Keratinocyte (primary cell): ENCODE measurements around the gene THOC6. TPM values are rescaled to one million over a fixed set of nuclear protein-coding genes. Genes with fewer than 3 reads are reported as not detected.

ENCODE experiments used
- DNase-seq: peaks from one replicate; pipeline ENCODE4 v3.0.0-alpha.2; 2011; ENCODE audit warnings: low read depth, missing footprints, low spot score
- FAIRE-seq: peaks from 2 replicates; lab custom pipeline; 2011; peaks lifted over from hg19 to GRCh38; lab: Jason Lieb, UNC
- H2AFZ ChIP-seq: 2 replicates; pipeline ENCODE4 v1.6.0; 2012; ENCODE audit warnings: low read length, control low read depth, inconsistent platforms; ENCODE audit not compliant: control insufficient read depth
- H3K27ac ChIP-seq: 2 replicates; pipeline ENCODE4 v1.5.1; 2011; ENCODE audit warnings: low read length; ENCODE audit not compliant: control insufficient read depth, insufficient read depth
- H3K27me3 ChIP-seq: 3 replicates; pipeline ENCODE4 v1.6.0; 2011; ENCODE audit warnings: low read length; ENCODE audit not compliant: control insufficient read depth, insufficient read depth; ENCODE audit errors: extremely low read depth
- H3K36me3 ChIP-seq, 2 experiments: 2 replicates in 1 of 2; 3 replicates in 1 of 2; pipeline ENCODE4 v1.5.1; 2011; ENCODE audit warnings: low read length in 2 of 2, mild to moderate bottlenecking in 1 of 2; ENCODE audit not compliant: control insufficient read depth in 2 of 2, insufficient read depth in 2 of 2; ENCODE audit errors: extremely low read depth in 1 of 2
- H3K4me1 ChIP-seq: 3 replicates; pipeline ENCODE4 v1.5.1; 2011; ENCODE audit warnings: low read length; ENCODE audit not compliant: control insufficient read depth, insufficient read depth; ENCODE audit errors: extremely low read depth
- H3K4me2 ChIP-seq: 3 replicates; pipeline ENCODE4 v1.6.0; 2011; ENCODE audit warnings: low read depth, low read length; ENCODE audit not compliant: control insufficient read depth, insufficient read depth; ENCODE audit errors: extremely low read depth
- H3K4me3 ChIP-seq, 3 experiments: fragments of 200-600 bp in 1 of 3; sonication (generic) in 1 of 3; 2 replicates in 2 of 3; 3 replicates in 1 of 3; pipeline ENCODE4 v1.5.1; 2011 to 2016; ENCODE audit warnings: low read length in 3 of 3, mild to moderate bottlenecking in 3 of 3, control low read depth in 2 of 3, inconsistent platforms in 1 of 3, low read depth in 1 of 3, mixed read lengths in 1 of 3, mixed run types in 1 of 3, moderate library complexity in 1 of 3; ENCODE audit not compliant: control insufficient read depth in 2 of 3, insufficient read depth in 2 of 3; ENCODE audit errors: extremely low read depth in 1 of 3
- H3K79me2 ChIP-seq: 2 replicates; pipeline ENCODE4 v1.6.0; 2012; ENCODE audit warnings: low read length; ENCODE audit not compliant: control insufficient read depth, insufficient read depth
- H3K9ac ChIP-seq: 3 replicates; pipeline ENCODE4 v1.6.0; 2011; ENCODE audit warnings: low read length; ENCODE audit not compliant: control insufficient read depth, insufficient read depth; ENCODE audit errors: extremely low read depth
- H3K9me1 ChIP-seq: 3 replicates; pipeline ENCODE4 v1.6.0; 2011; ENCODE audit warnings: low read length; ENCODE audit not compliant: control insufficient read depth, insufficient read depth; ENCODE audit errors: extremely low read depth
- H3K9me3 ChIP-seq: 2 replicates; pipeline ENCODE4 v1.5.1; 2012; ENCODE audit warnings: low read depth, low read length; ENCODE audit not compliant: control insufficient read depth
- H4K20me1 ChIP-seq: 3 replicates; pipeline ENCODE4 v1.6.0; 2011; ENCODE audit warnings: low read length; ENCODE audit not compliant: control insufficient read depth, insufficient read depth; ENCODE audit errors: extremely low read depth
- CTCF ChIP-seq, 3 experiments: IDR thresholded peaks in 1 of 3; conservative IDR thresholded peaks in 1 of 3; optimal IDR thresholded peaks in 1 of 3; 2 replicates in 2 of 3; 3 replicates in 1 of 3; pipeline versions ENCODE3 to v1.5.1; 2011; ENCODE audit warnings: low read length in 3 of 3, mild to moderate bottlenecking in 3 of 3, moderate library complexity in 2 of 3, control low read depth in 1 of 3, inconsistent platforms in 1 of 3; ENCODE audit not compliant: insufficient read depth in 2 of 3; ENCODE audit errors: extremely low read depth in 1 of 3
- EZH2 ChIP-seq: IDR thresholded peaks from one replicate; pipeline ENCODE4 v1.6.1; 2012; ENCODE audit warnings: inconsistent platforms, mild to moderate bottlenecking, low read length, moderate library complexity
- dilution Hi-C: fragments of 300-500 bp; cut with MboI; formaldehyde crosslinking; loops from one replicate; pipeline ENCODE4 v1.7.0; 2020; ENCODE audit warnings: low sequenced_read_pairs; ENCODE audit not compliant: extremely low pct_ligation_motif_present
- polyA plus RNA-seq, 5 experiments: library from polyadenylated mRNA; depleted of rRNA in 3 of 5; stranded (reverse) in 3 of 5; stranded (forward) in 1 of 5; unstranded in 1 of 5; fragments of >200 nt; gene quantifications; 1 replicate in 1 of 5; 2 replicates in 3 of 5; 3 replicates in 1 of 5; pipeline versions ENCODE4 v1.2.1 to v1.2.3, GENCODE V29; 2011 to 2012; ENCODE audit warnings: missing spikeins in 2 of 5, low read depth in 1 of 5, low replicate concordance in 1 of 5

The THOC6 gene
- polyA plus RNA-seq, 1 donor (not counting 4 experiments of a cell fraction or from before 2014, with no cell fraction given) = 10.3 TPM

GRCh38 chr16:3026003-3026378, 2.2 kb downstream of the THOC6 start:
- no peaks in the 10 kb centered on the region for H3K79me2 ChIP-seq
- DNase-seq = no peak
- FAIRE-seq = no peak
- H3K27me3 ChIP-seq = peaks cover 19% of the 10 kb centered on the region
- no peak overlapping the region for H3K9ac ChIP-seq
- H3K9me3 ChIP-seq = no peaks in the 10 kb centered on the region
- no peak overlapping the region for H2AFZ ChIP-seq
- peaks cover 16 to 28% of the 10 kb centered on the region in 2 experiments for H3K36me3 ChIP-seq
- H3K27ac ChIP-seq = no peak overlapping the region
- H3K9me1 ChIP-seq = no peaks in the 10 kb centered on the region
- TF ChIP-seq CTCF (optimal IDR thresholded peaks at IDR 0.05 in 1 of 3, IDR thresholded peaks at IDR 0.05 in 1 of 3, conservative IDR thresholded peaks at IDR 0.05 in 1 of 3; ENCODE audit: extremely low read depth in 1 of 3, insufficient read depth in 2 of 3, low read length in 3 of 3) (no peak), EZH2 (no peak)
- no peak overlapping the region for H3K4me2 ChIP-seq
- H4K20me1 ChIP-seq = no peaks in the 10 kb centered on the region
- H3K4me3 ChIP-seq = no peak overlapping the region
- dilution Hi-C loops = no loop called here
- peaks cover 24% of the 10 kb centered on the region for H3K4me1 ChIP-seq

DNA sequence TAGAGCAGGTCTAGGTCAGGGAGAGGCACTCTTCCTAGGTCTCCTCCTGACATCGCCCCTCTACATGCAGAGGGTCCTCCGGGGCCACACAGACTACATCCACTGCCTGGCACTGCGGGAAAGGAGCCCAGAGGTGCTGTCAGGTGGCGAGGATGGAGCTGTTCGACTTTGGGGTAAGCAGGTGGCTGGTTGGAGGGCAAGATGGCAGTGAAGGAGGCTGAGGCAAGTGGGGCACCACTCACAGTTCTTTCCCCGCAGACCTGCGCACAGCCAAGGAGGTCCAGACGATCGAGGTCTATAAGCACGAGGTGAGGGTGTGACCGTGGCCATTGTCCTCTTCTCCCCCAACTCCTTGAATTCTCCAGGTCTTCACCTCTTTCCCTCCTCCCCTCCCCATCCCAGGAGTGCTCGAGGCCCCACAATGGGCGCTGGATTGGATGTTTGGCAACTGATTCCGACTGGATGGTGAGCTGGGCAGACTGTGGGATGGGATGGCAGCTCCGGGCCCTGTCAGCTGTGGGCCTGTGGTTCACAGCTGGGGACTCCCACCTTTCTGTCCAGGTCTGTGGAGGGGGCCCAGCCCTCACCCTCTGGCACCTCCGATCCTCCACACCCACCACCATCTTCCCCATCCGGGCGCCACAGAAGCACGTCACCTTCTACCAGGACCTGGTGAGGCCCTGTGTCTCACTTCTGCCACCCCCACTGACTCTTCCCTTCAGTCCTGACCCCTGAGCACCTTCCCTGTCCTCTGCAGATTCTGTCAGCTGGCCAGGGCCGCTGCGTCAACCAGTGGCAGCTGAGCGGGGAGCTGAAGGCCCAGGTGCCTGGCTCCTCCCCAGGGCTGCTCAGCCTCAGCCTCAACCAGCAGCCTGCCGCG, 3.0 kb downstream of the THOC6 start:
- dilution Hi-C loops = no loop called here

More for the DNA sequence above, 3.0 kb downstream of the THOC6 start:
- H3K4me3 ChIP-seq = no peak overlapping the region
- peaks cover 13 to 23% of the 10 kb centered on the region in 2 experiments for H3K36me3 ChIP-seq
- no peaks in the 10 kb centered on the region for H3K79me2 ChIP-seq
- H2AFZ ChIP-seq = no peak overlapping the region
- H3K4me2 ChIP-seq = no peak overlapping the region
- no peaks in the 10 kb centered on the region for H4K20me1 ChIP-seq
- H3K9me3 ChIP-seq = no peaks in the 10 kb centered on the region
- H3K4me1 ChIP-seq = peaks cover 24% of the 10 kb centered on the region
- no peak overlapping the region for H3K9ac ChIP-seq
- no peaks in the 10 kb centered on the region for H3K9me1 ChIP-seq
- no peak for DNase-seq
- H3K27ac ChIP-seq = no peak overlapping the region
- no peak for FAIRE-seq
- peaks cover 19% of the 10 kb centered on the region for H3K27me3 ChIP-seq
- TF ChIP-seq EZH2 (no peak), CTCF (optimal IDR thresholded peaks at IDR 0.05 in 1 of 3, IDR thresholded peaks at IDR 0.05 in 1 of 3, conservative IDR thresholded peaks at IDR 0.05 in 1 of 3; ENCODE audit: extremely low read depth in 1 of 3, insufficient read depth in 2 of 3, low read length in 3 of 3) (no peak)
